OCI-LY7 (cell line): ENCODE data around the gene LPGAT1.

Source experiments
- EZH2phosphoT487 ChIP-seq: fragments of 200-600 bp; sonication (generic); IDR thresholded peaks from 2 replicates; pipeline ENCODE4 v1.6.1; 2018; ENCODE audit warnings: low read depth, borderline replicate concordance, mild to moderate bottlenecking, mixed run types, antibody characterized with exemption, low read length, moderate library complexity, mixed read lengths
- TF ChIP-seq, protein P1 (sequence below): fragments of 200-600 bp; sonication (generic); conservative IDR thresholded peaks from 2 replicates; pipeline ENCODE4 v1.5.1; 2014; ENCODE audit warnings: mild to moderate bottlenecking, antibody characterized with exemption, low read length, moderate library complexity, mixed read lengths

DNA sequence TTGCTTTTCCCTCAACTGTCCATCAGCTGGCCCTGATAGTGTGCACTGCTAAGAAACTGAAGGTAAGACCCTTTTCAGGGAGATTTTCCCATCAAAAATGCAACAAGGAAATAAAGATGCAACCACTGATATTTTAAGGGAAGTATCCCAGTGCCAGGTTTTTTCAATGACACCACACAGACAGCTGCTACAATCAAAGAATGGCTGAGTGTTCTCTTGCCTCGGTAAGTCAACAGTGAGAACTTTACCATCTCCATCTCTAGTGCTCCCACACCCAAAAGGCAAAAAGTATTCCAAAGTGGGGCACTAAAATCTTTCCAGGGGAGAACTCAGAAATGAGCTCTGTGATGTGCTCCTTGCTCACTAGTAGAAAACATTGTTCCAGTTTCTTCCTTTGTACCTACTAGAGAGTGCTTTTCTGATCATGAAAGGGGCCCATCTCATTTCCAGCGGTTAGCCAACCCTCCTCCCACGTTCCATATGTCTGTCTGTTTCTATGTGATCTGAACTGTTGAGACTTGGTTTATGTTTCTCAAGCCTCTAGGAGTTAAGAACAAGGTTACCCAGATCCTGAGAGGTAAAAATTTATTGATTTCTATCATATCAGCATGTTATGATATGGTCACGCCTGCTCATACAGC is 87.6 kb downstream of the LPGAT1 start:
- TF ChIP-seq, protein P1, sequence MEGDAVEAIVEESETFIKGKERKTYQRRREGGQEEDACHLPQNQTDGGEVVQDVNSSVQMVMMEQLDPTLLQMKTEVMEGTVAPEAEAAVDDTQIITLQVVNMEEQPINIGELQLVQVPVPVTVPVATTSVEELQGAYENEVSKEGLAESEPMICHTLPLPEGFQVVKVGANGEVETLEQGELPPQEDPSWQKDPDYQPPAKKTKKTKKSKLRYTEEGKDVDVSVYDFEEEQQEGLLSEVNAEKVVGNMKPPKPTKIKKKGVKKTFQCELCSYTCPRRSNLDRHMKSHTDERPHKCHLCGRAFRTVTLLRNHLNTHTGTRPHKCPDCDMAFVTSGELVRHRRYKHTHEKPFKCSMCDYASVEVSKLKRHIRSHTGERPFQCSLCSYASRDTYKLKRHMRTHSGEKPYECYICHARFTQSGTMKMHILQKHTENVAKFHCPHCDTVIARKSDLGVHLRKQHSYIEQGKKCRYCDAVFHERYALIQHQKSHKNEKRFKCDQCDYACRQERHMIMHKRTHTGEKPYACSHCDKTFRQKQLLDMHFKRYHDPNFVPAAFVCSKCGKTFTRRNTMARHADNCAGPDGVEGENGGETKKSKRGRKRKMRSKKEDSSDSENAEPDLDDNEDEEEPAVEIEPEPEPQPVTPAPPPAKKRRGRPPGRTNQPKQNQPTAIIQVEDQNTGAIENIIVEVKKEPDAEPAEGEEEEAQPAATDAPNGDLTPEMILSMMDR = no peak
- TF ChIP-seq EZH2phosphoT487 = no peak
